ENCODE measurements around the gene MEG3.

MEG3 gene

DNA sequence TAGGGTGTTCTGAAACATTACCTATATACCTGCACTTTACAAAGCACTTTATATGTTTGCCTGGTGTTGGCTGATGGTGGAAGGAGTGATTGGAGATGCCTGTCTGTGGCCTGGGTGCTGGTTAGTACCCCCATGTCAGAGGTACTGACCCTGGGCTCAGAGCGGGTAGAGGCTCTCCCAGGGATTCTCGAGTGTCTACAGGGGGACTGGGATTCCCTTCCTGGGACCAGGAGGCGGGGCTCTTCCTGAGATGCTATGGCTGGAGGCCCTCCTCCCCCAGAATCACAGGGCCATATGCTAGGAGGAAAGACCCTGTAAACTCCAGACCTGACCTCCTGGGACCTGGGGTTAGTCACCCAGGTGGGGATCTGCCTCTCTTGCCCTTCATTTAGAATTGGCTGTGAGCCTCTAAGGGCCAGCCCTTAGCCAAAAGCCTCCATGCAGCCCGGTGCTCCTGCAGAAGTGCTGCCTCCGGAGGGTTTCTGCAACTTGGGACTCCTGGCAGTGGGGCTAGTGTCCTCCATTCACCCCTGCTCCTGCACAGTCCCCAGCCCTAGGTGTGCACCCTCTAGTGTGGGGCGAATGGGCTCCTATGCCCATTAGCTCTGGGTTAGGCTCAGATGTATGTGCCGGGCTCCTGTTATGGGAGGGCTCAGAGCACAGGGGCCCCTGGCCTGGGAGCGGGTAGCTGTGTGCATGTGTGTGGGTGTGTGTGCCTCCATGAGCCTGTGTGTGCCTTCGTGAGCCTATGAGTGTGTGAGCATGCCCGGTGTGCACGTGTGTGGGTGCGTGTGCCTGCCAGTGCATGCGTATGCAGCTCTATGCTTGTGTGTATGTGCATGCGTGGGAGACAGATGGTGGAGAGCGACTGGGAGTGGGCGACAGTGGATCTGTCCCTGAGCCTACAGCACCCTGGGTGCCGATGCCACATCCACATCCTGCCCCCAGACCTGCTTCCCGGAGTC lies 41.0 kb downstream of the MEG3 start:
- no peak for DNase-seq

DNA sequence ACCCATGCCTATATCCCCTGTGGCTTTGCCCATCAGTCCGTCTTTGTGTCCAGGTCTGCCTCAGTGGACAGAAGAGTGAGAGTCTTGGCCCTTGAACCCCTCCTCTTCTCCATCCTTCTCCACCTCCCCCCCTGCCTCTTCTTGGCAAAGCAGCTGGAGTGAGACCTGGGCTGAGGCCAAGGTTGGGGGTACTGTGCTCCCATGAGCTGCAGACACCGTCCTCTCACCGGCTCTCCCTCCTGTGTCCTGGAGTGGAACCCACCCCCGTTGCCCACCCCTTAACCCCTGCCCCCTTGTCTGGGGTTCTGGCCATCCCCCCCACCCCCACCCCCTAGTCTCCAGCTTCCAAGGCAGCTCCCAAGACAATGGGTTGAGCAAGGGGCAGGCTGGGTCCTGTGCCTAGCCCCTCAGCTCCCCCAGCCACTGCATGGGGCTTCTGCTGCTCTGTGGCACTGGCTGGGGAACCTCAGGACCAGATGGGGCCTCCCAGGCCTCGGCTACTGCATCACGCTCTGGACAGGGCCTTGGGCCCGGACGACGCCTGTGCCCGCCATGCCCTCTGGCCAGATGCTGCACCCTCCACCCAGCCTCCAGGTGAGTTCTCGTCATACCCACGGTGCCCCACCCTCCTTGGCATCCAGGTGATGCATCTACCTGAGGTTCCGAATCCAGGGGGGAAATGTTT lies 41.9 kb downstream of the MEG3 start:
- no peak for DNase-seq

DNA sequence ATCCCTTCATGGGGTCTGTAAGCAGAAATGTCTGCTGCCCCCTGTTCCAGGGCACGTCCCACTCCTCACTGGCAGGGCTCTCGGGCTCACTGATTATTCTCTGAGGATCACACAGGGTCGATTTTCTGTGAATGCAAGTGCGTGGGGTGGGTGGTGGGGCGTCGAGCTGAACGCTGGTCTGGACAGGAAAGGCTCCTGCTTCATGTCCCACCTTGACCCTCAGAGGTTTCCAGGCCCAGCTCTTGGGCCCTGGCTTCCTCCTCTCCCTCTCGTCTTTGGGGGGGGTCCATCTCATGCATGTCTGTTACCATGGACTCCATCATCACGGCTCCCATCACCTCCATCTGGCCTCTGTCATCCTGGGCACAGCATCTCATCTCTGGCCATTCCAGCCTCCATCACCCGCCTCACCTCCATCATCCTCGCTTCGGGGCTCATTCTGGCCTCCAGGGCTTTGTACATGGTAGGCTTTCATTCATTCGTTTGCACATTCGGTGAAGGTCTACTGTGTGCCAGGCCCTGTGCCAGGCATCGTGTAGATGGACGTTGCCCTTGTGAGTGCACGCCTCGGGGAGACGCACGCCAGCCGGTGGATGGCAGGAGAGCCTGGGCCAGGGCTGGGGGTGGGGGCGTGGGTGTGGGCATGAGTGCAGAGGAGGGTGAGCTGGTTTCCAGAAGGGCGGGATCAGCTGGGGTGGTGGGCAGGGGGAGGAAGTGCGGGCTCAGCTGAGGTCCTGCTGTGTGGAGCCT lies 42.9 kb downstream of the MEG3 start:
- DNase-seq = no peak

DNA sequence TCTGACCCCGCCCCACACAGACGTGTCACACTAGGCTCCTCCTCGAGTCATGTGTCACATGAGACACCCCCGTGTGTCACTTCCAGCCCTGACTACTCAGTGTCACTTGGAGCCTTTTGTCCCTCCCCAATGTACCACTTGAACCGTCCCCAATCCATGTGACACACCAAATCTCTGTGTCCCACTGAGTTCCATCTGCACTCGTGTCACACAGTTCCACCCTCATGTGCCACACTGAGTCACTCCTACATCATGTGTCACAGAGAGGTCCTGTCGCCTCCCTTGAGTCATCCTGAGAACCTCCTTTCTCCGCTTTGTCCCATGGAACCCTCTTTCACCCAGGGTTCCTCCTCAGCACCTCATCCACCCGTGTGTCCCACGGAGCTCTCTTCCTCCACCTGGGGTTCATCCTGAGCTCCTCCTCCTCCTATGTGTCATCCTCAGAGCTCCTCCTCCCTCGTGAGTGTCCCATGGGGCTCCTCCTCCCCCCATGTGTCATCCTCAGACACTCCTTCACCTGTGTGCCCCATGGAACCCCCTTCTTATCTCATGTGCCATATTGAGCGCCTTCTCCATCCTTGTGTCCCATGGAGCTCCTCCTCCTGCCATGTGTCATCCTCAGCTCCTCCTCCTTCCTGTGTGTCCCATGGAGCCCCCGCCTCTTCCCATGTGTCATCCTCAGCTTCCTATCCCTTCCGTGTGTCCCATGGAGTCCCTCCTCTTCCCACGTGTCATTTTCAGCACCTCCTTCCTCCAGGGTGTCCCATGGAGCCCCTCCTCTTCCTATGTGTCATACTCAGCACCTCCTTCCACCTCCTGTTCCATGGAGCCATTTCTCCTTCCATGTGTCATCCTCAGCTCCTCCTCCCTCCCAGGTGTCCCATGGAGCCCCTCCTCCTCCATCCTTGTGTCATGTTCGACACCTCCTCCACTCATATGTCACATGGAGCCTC lies 45.6 kb downstream of the MEG3 start:
- DNase-seq = peak; percentile 2

DNA sequence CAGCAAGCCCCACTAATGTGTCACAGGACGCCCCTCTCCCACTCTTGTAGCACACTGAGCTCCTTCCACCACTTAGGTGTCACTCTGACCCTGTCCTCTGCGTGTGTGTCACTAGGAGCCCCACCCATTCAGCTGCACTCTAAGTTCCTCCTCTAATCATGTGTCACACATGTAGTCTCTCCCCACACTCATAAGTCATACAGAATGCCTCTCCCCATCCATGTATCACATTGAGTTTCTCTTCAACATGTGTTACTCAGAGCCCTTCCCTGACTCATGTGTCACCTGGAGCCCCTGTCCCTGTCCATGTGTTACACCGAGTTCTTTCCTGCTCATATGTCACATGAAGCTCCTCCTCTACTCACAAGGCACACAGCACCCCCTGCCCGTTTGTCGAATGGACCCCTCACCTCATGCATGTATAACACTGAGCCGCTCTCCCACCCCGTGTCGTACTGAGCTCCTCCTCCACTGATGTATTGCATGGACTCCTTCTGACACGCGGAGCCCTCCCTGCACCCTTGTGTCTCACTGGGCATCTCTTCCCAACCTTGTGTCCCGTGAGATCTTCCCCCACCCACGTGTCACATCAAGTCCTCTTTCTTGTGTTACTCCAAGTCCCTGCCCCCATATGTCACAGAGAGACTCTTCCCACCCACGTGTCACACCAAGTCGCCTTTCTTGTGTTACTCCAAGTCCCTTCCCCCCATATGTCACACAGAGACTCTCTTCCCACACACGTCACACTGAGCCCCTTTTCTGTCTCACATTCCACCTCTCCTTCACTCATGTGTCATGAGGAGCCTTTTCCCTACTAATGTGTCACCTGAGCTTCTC lies 46.6 kb downstream of the MEG3 start:
- DNase-seq = no peak

DNA sequence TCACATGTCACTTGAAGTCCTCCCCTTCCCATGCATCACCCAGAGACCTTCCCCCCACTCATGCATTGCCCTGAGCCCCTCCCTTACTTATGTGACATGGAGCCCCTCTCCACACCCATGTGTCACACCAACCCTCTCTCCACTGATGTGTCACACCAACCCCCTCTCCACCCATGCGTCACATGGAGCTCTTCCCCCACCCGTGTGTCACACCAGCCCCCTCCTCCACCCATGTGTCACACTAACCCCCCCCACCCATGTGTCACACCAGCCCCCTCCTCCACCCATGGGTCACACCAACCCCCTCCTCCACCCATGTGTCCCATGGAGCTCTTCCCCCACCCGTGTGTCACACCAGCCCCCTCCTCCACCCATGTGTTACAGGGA lies 47.2 kb downstream of the MEG3 start:
- no peak for DNase-seq

DNA sequence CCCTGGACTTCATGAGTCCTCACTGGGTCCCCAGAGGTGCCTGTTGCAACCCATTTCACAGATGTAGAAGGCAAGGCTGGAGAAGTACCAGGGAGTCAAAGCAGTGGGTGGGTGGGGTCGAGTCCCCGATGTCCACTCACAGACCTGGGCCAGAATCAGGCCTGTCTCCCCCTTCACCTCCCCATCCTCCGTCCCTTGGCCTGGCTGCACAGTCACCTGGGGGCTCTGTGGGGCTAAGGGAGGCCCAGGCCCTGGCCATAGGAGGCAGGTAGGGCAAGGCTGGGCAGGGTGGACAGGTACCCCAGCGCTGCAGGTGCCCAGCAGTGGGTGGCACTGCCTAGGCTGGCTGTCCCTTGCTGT lies 48.1 kb downstream of the MEG3 start:
- DNase-seq = no peak

DNA sequence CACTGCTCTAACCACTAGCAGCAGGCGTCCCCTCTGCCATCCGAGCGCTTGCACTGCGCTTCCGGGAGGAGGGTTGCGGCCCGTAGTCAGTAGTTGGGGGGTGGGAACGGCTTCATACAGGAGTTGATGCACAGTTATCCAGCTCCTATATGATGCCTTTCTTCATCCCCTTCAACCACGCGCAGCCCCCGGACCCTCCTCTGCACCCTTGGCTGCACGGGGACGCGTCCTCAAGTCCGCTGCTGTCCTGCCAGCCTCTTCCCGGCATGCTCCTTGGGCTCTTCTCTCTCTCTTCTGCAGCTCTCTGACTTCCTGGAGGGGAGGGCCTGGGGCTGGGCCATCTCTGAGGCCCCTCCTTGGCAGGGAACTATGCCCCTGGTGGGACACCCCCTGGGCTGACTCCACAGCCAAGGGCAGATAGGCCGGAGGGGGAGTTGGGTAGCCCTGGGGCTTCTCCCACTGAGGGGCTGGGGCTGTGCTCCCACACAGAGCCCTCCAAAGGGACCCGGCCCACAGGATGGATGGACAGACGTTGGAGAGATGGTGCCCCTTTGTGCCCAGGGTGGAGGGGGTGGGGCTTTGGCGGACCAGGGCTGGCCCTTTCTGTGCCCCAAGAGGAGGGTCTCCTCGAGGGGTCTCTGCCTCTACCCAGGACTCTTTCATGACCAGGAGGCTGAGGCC lies 48.6 kb downstream of the MEG3 start:
- no peak for DNase-seq

DNA sequence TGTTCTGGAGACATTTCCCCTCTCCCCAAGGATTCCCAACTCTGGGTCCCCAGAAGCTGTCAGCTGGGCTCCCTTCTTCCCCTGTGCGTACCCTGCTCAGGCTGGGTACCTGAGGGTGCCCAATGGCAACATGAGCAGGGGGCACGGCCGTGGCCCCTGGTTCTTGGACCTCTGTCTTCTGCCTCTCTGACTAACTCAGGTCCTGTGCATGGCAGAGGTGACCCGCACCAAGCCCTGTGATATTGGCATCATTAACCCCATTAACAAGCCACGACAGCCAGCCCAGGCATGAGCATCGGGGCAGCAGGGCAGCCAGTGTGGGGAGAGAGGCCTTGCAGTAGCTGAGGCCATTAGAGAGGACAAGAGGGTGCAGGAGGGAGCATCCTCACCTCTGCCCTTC lies 49.2 kb downstream of the MEG3 start:
- DNase-seq = no peak

DNA sequence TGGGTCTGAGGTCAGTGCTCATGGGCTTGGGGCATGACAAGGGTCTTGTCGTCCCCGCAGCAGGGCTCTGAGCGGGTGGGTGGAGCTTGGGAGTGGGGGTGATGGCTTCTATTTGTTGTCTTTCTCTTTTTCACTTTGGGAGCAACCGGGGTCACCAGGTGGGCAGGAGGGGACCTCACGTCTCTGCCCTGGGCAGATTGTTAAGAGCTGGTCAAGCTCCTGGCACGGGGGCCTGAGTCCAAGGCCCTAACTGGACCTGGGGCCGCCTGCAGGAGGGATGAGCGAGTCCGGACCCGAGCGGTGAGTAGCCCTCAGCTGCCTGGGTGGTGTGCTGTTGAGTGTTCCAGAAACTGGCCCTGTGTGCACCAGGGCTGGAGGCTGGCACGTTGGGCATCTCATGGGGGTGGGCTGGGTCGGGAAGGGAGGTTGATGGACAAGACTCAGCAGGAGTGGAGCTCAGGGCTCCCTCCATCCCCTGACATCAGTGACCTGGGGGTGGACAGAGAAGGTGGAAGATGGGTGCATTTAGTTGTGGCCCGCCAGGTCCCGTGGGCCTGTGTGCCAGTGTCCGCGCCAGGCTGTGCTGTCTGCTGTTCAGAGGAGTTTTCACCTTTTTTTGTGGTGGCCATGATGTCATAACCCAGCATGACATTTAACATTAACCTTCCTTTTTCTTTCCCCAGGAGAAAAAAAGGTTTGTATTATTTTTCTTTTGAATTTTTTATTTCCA lies 50.1 kb downstream of the MEG3 start:
- DNase-seq = no peak

DNA sequence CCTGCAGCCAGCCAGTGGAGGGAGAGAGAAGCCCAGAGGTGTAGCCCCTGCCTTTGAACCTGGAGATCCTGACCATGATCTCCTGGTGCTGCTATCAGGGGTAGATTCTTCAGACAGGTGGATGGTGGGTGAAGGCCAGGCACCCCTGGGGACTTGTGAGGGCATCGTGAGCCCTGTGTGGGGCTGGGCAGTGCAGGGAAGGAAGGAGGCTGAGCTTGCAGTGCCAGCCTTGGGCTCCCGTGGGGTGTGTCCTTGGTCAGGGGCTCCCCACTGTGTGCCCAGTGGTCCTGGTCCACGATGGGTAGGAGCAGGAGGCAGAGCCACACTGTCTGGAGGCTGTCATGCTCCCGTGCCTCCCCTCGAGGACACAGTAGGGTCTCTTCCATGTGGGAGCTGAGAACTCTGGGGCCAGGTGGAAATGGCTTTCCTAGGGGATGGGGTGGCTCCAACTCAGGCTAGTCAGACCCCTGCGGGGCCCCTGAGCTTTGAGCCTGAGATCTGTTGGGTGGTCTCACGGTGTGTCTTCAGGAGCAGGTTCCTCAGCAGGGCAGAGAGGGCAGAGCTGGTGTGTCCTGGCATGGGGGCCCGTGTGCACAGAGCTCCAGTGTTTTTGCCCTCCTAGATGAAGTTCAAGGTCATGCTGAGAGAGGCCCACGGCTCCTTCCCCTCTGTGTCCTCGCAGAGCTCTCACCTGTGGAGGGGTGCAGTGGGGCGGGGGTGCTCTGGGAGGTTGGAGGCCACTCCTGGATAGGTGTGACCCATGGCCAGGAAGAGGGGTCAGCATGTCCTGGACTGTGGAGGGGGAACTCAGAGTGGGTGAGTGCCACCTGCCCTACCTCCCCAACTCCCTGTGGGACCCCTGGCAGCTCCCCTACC lies 52.6 kb downstream of the MEG3 start:
- DNase-seq = no peak

DNA sequence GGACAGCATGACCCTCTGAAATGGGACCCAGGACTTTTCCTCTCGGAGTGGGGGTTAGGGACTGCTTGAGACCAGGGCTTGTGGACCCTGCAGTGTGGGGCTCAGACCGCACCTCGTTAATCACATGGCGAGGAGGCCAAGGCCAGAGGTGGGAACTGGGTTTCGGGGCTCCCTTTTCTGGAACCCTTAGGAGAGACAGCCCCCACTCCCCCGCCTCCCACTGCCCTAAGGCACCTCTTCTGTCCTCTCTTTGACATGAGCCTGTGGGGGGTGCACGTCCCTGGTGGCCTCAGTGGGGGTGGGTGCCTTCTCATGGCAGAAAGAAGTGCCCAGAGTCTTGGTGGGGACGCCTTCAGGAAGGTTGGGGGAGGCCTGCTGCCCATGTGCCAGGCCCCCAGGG lies 53.3 kb downstream of the MEG3 start:
- no peak for DNase-seq

DNA sequence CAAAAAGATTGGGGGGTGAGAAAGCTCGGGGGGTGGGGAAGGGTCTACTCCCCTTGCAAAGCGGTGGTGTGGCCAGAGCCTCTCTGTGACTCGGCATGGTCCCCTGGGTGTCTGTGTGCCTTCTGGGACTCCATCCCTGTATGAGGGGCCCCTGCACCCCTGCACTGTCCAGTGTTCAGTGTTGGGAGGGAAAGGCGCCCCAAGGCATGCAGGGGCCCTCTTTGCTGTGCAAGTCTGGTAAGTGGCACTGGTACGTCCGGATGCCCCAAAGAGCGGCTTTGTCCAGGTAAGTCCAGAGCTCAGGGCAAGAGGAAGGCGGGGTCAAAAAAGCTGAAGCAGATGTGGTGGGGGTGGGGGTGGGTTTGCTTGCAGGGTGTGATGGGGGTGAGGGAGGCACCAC lies 53.9 kb downstream of the MEG3 start:
- no peak for DNase-seq

DNA sequence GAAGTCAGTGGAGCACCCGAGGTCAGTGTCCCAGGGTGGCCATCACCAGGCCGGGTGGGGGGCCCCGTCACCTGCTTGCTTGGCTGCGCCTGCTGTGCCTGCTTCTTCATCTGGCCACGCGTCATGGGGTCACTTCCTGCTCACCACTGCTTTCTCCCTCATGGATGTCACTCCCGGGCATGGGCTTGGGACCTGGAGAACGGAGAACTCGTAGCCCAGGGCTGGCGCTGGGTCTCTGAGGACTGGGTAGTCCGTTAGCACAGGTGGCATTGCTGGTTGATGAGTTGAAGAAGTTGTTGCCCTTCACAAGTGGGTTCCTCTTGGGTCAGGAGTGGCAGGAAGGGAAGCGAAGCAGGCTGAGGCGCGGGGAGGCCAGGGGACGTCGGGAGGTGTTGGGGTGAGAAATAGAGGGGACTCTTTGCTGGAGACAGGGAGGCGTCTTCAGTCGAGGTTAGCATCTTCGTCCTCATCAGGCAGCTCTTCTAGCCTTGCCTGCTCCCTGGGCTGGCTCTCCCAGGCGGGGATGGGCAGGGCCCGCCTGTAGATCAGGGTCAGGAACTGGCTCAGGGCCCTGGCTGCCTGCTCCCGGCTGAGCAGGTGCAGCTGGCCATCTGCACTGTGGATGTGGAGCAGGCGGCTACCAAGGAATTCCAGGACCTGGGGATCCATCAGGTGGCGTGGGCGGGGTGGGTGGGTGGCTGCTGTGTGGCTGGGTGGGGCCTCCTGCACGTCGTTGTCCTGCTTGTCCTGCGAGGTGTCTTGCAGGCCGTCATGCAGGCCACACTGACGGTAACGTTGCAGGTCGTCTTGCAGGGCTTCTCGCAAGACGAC lies 54.6 kb downstream of the MEG3 start:
- DNase-seq = no peak

DNA sequence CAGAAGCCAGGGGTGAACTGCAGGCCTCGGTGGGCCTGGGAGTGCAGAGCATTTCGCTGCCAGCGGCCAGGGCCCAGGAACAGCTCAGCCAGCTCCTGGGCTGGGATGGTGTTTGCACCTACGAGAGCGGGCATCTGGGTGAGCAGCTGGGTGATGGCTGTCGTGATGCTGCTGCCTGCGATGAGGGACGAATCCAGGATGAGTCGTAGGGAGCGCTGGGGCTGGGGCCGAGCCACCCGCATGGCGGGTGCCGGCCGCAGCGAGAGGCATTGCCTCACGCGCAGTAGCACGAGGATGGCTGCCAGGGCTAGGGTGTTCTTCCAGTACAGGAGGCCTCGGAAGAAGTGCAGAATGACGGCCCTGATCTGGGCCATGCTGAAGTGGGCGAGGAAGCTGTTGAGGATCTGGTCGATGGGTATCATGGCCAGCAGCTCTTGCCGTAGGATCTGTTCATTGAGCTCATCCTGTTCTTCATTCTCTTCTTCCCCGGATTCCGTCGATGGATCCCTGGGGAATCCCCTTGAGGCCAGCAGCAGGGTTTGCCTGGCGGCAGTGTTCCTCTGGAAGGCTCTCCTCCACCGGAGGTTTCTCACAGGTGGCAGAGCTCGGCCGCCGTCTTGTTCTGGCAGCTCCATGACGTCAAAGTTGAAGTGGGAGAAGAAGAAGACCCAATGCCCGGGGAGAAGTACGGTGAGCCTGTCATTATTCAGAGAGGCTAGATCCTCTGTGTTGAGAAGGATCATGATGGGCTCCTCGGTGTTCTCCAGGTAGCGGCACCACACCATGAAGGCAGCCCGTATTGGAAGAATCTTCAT lies 55.5 kb downstream of the MEG3 start:
- DNase-seq = no peak

DNA sequence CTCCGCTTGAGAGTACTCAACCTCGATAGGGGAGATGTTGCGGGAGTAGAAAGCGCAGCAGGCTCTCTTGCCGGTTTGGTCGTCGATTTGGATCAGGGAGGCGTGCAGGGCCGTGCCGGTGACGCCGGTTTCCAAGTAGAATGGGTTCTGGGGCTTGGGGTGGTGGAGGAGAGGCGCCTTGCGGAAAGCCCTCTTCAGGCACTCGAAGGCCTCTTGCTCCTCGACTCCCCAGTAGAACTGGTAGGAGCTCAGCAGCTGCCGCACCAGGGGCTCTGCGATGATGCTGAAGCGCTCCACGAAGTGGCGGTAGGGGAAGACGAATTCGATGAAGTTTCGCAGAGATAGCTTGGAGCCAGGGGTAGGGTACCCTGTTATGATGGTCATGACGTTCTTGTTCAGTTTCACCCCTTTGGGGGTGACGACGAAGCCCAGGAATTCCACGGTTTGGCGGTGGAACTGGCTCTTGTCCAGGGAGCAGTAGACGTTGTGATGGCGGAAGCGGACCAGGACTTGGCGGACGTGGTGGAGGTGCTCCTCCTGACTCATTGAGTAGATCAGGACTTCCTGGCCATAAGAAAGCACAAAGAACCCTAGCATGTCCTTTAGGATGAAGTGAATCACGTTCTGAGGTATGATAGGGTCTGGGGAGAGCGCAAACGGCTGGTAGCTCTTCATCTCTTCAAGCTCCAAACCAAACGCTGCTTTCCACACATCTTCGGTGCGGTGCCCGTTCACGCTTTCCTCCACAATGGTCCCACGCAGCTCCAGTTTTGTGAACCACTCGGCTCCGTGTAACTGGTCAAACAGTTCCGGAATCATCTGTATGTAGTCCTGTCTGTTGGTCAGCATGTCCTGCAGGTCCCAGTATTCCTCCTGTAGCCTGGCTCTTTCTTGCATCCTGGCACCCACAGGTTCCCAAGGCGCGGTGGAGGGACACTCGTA lies 56.4 kb downstream of the MEG3 start:
- DNase-seq = no peak
